A673 (cell line): ENCODE measurements around the gene DYNLT3. TPM values are rescaled to one million over a fixed set of nuclear protein-coding genes. Genes with fewer than 3 reads are reported as not detected.

Source experiments
- BruUV-seq: library from RNA; stranded (reverse); fragments of 400-500 nt; replicated peaks from 2 replicates; lab custom pipeline; 2021; lab: Mats Ljungman, UMichigan
- CTCF ChIA-PET: fragments of 300-600 bp; sonication (Branson Sonifier 250); formaldehyde crosslinking; loops from one replicate; lab custom pipeline; 2022; ENCODE audit warnings: antibody characterized with exemption; lab: Charles Lee
- POLR2A ChIA-PET: fragments of 300-600 bp; sonication (Branson Sonifier 250); formaldehyde crosslinking; loops from one replicate; lab custom pipeline; 2022; ENCODE audit warnings: antibody characterized with exemption; ENCODE audit not compliant: low non-redundant PET; lab: Charles Lee
- DNase-seq: peaks from one replicate; pipeline ENCODE4 v3.0.0-alpha.2; 2015; ENCODE audit warnings: low spot score
- H3K27ac ChIP-seq: fragments of 200-600 bp; sonication (generic); 2 replicates; pipeline ENCODE4 v1.5.1; 2016; ENCODE audit warnings: mixed run types, low read depth, mild to moderate bottlenecking, mixed read lengths, antibody characterized with exemption, low read length; ENCODE audit not compliant: poor library complexity, severe bottlenecking
- H3K27me3 ChIP-seq: fragments of 200-600 bp; sonication (generic); replicated peaks from 2 replicates; pipeline ENCODE4 v1.6.1; 2017; ENCODE audit warnings: mixed run types, low read depth, mild to moderate bottlenecking, mixed read lengths, antibody characterized with exemption, low read length; ENCODE audit not compliant: insufficient read depth, poor library complexity
- H3K36me3 ChIP-seq: fragments of 200-600 bp; sonication (generic); 2 replicates; pipeline ENCODE4 v1.6.1; 2016; ENCODE audit warnings: mixed run types, mild to moderate bottlenecking, mixed read lengths, antibody characterized with exemption, low read length; ENCODE audit not compliant: insufficient read depth, poor library complexity, severe bottlenecking
- H3K4me1 ChIP-seq: fragments of 200-600 bp; sonication (generic); 2 replicates; pipeline ENCODE4 v1.6.1; 2017; ENCODE audit warnings: mixed run types, mild to moderate bottlenecking, mixed read lengths, antibody characterized with exemption, low read length; ENCODE audit not compliant: insufficient read depth, poor library complexity, severe bottlenecking
- H3K4me3 ChIP-seq: fragments of 200-600 bp; sonication (generic); 2 replicates; pipeline ENCODE4 v1.5.1; 2016; ENCODE audit warnings: low read depth, mixed run types, mild to moderate bottlenecking, mixed read lengths, low read length; ENCODE audit not compliant: poor library complexity, severe bottlenecking
- H3K9me3 ChIP-seq: fragments of 200-600 bp; sonication (generic); 2 replicates; pipeline ENCODE4 v1.6.1; 2016; ENCODE audit warnings: mixed run types, low read depth, mild to moderate bottlenecking, mixed read lengths, antibody characterized with exemption, low read length; ENCODE audit not compliant: poor library complexity, severe bottlenecking
- EZH2 ChIP-seq: fragments of 200-600 bp; sonication (generic); IDR thresholded peaks from 2 replicates; pipeline ENCODE4 v1.6.1; 2017; ENCODE audit warnings: borderline replicate concordance, low read depth, mild to moderate bottlenecking, mixed read lengths, antibody characterized with exemption, low read length; ENCODE audit not compliant: poor library complexity, severe bottlenecking
- intact Hi-C: fragments of 100-400 bp; cut with micrococcal nuclease; formaldehyde crosslinking; loops from one replicate; pipeline ENCODE4 v1.10.0; 2022; ENCODE audit not compliant: unreplicated experiment
- total RNA-seq: library from RNA; stranded (reverse); gene quantifications from 2 replicates; pipeline ENCODE4 v1.2.3, GENCODE V29; 2021
- TF ChIP-seq, protein P1 (sequence below): fragments of 300-800, 200-600 bp; sonication (generic); conservative IDR thresholded peaks from 2 replicates; pipeline ENCODE4 v1.5.1; 2017; ENCODE audit warnings: low read depth, mild to moderate bottlenecking, antibody characterized with exemption, low read length, moderate library complexity, mixed read lengths

Gene DYNLT3
- total RNA-seq, 1 experiment from 2014 or later: 38.3 TPM

- no peaks in the 10 kb centered on the region for H3K9me3 ChIP-seq
- TF ChIP-seq EZH2: no peak
- TF ChIP-seq, protein P1, sequence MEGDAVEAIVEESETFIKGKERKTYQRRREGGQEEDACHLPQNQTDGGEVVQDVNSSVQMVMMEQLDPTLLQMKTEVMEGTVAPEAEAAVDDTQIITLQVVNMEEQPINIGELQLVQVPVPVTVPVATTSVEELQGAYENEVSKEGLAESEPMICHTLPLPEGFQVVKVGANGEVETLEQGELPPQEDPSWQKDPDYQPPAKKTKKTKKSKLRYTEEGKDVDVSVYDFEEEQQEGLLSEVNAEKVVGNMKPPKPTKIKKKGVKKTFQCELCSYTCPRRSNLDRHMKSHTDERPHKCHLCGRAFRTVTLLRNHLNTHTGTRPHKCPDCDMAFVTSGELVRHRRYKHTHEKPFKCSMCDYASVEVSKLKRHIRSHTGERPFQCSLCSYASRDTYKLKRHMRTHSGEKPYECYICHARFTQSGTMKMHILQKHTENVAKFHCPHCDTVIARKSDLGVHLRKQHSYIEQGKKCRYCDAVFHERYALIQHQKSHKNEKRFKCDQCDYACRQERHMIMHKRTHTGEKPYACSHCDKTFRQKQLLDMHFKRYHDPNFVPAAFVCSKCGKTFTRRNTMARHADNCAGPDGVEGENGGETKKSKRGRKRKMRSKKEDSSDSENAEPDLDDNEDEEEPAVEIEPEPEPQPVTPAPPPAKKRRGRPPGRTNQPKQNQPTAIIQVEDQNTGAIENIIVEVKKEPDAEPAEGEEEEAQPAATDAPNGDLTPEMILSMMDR: no peak
- no peak overlapping the region for H3K4me3 ChIP-seq
- no peak for DNase-seq
- ChIA-PET CTCF (no interaction called here), POLR2A (no interaction called here)
- H3K27ac ChIP-seq: no peak overlapping the region
- H3K27me3 ChIP-seq: no peaks in the 10 kb centered on the region
- intact Hi-C loops: no loop called here
- BruUV-seq: no TSS peak
- no peaks in the 10 kb centered on the region for H3K36me3 ChIP-seq
- no peaks in the 10 kb centered on the region for H3K4me1 ChIP-seq
These were observed 46.7 kb downstream of the DYNLT3 start for GRCh38 chrX:37800717-37801116.

GRCh38 chrX:37799936-37800335, 47.4 kb downstream of the DYNLT3 start:
- H3K4me1 ChIP-seq: no peaks in the 10 kb centered on the region
- CTCF ChIA-PET: no interaction called here
- H3K9me3 ChIP-seq: no peaks in the 10 kb centered on the region
- DNase-seq: no peak
- H3K27me3 ChIP-seq: no peaks in the 10 kb centered on the region
- no peak overlapping the region for H3K4me3 ChIP-seq
- POLR2A ChIA-PET: no interaction called here
- intact Hi-C loops: no loop called here
- no peak overlapping the region for H3K27ac ChIP-seq
- no peaks in the 10 kb centered on the region for H3K36me3 ChIP-seq
- BruUV-seq: no TSS peak
- TF ChIP-seq EZH2: no peak
- TF ChIP-seq, protein P1: no peak

DNA sequence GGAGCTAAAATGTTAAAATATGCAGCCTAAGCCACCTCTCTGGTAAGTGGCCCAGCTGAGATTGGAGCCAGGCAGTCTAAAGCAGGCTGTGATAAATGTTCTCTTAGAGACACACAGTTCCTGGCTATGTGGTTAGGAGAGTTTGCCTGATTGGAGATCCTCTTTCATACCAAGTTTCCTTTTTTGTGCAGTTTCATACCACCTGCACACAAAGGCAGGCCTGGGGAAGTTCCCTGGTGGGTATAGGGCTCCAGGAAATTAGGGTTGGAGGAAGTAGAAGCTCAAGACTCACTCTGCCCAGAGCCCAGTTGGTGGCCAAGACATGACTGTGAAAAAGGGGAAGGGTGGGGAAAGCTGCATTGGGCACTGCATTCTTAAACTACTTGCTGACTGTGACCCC, 50.6 kb downstream of the DYNLT3 start:
- Histone ChIP-seq H3K4me3 (no peak overlapping the region), H3K36me3 (no peaks in the 10 kb centered on the region), H3K4me1 (no peaks in the 10 kb centered on the region), H3K27me3 (no peaks in the 10 kb centered on the region), H3K27ac (no peak overlapping the region), H3K9me3 (no peaks in the 10 kb centered on the region)
- TF ChIP-seq, protein P1: no peak
- POLR2A ChIA-PET: no interaction called here
- no TSS peak for BruUV-seq
- intact Hi-C loops: no loop called here
- CTCF ChIA-PET: no interaction called here
- peak; percentile 52 for DNase-seq
